Psoas muscle (tissue), 8 donors: ENCODE results near the gene DNASE1. TPM values are rescaled to one million over a fixed set of nuclear protein-coding genes. Genes with fewer than 3 reads are reported as not detected.

Source experiments
- ATAC-seq, 4 donors: fragments of 200-7000 bp; cut with Tn5 transposase; one replicate each; pipeline ENCODE4 v1.9.1; 2020; ENCODE audit warnings: moderate library complexity in 3 of 4, mild to moderate bottlenecking in 2 of 4
- DNase-seq, 2 donors: peaks; one replicate each; pipeline ENCODE4 v3.0.0-alpha.2; 2020
- H3K27ac ChIP-seq: fragments of 200-600 bp; one replicate; pipeline ENCODE4 v1.8.0; 2022
- H3K27me3 ChIP-seq, 3 donors: fragments of 200-600 bp in 1 of 3; one replicate each; pipeline versions ENCODE4 v1.6.1 to v1.8.0; 2013 to 2022; ENCODE audit warnings: low read length in 2 of 3, mild to moderate bottlenecking in 2 of 3, moderate library complexity in 1 of 3; ENCODE audit not compliant: insufficient read depth in 3 of 3
- H3K36me3 ChIP-seq, 2 donors: fragments of 200-600 bp in 1 of 2; one replicate each; pipeline versions ENCODE4 v1.6.1 to v1.8.0; 2013 to 2022; ENCODE audit warnings: low read depth in 1 of 2, mild to moderate bottlenecking in 1 of 2, moderate library complexity in 1 of 2; ENCODE audit not compliant: insufficient read depth in 1 of 2
- H3K4me1 ChIP-seq: fragments of 200-600 bp; one replicate; pipeline ENCODE4 v1.8.0; 2022
- H3K4me3 ChIP-seq: fragments of 200-600 bp; one replicate; pipeline ENCODE4 v1.8.0; 2022; ENCODE audit warnings: mild to moderate bottlenecking
- H3K9me3 ChIP-seq: fragments of 200-600 bp; one replicate; pipeline ENCODE4 v1.8.0; 2022
- CTCF ChIP-seq: fragments of 200-600 bp; IDR thresholded peaks from one replicate; pipeline ENCODE4 v1.8.0; 2022; ENCODE audit warnings: antibody characterized with exemption
- WGBS, 3 donors: extraction: QIAGEN DNeasy Blood & Tissue Kit; methylation state at CpG; one replicate each; pipeline versions ENCODE4 v1.1.6 to v1.1.7; 2013; 5-methylcytosine and 5-hydroxymethylcytosine counted together
- intact Hi-C, 2 donors: fragments of 100-400 bp; cut with DNase I; formaldehyde crosslinking; loops; one replicate each; pipeline versions ENCODE4 v1.11.0 to v1.14.2; 2022
- long read RNA-seq, 2 donors: library from polyadenylated mRNA; unstranded; transcript quantifications; one replicate each; pipeline ENCODE4 v2.0.0, GENCODE V29; 2021
- polyA plus RNA-seq, 3 donors: library from polyadenylated mRNA; stranded (reverse); fragments of 200-250 nt; gene quantifications; one replicate each; pipeline ENCODE4 v1.2.3, GENCODE V29; 2013
- total RNA-seq, 4 donors: library from RNA; stranded (reverse); fragmentation: NEBNext Ultra II Directional in 2 of 4; extraction: Animal tissue kit (Norgen Biotek cat#: 25700) in 2 of 4; gene quantifications; one replicate each; pipeline versions ENCODE4 v1.2.1 to v1.2.4, GENCODE V29; 2021 to 2023
- donor health status: healthy with polysubstance abuse.
- donor health status: DM: no; HTN: no; CAD: no; lungs with moderate emphysema.
- donor health status: Bipolar disorder and iron deficiency.
- donor health status: healthy.
- donor health status: DM: yes; HTN: yes; CAD: no.
- donor health status: DM: no; HTN: no; CAD: no.
- donor health status: DM: no; HTN: no; CAD: no.
- donor health status: DM: yes; HTN: yes; CAD: no.

DNASE1 gene
- total RNA-seq (1 to 10 TPM; 1.6 to 7.3 (median 2.6) TPM), polyA plus RNA-seq (1 to 10 TPM in 2 of 3 donors, under 1 TPM in 1; 0.46 to 5.4 (median 5.2) TPM)
- long read RNA-seq, donor 1, partial matches to known transcripts = 0 of 1 reads
- long read RNA-seq, donor 1, other reads (novel, unspliced or antisense) = 1 of 1 reads
- long read RNA-seq, donor 2, partial matches to known transcripts = 0 of 7 reads
- long read RNA-seq, donor 2, other reads (novel, unspliced or antisense) = 7 of 7 reads

- no peaks in the 10 kb centered on the region for H3K9me3 ChIP-seq
- intact Hi-C loops = no loop called here
- peak; percentile 51 to 76 (median 63) for ATAC-seq
These were observed at the start of gene DNASE1 for GRCh38 chr16:3654249-3654991. Gene DNASE1, plus strand, starts transcription at chr16:3654691. Its CDS starts 683 bp downstream, at chr16:3655374.

GRCh38 chr16:3606441-3606840 lies 48.0 kb upstream of the DNASE1 start:
- H3K27ac ChIP-seq = no peak overlapping the region
- no peaks in the 10 kb centered on the region for H3K9me3 ChIP-seq
- peaks cover 0 to 44% of the 10 kb centered on the region in 2 donors for H3K36me3 ChIP-seq
- H3K4me3 ChIP-seq = no peak overlapping the region
- peaks cover 7% of the 10 kb centered on the region for H3K4me1 ChIP-seq
- ATAC-seq = no peak
- TF ChIP-seq CTCF = no peak
- DNase-seq = no peak
- WGBS, 3 donors = 62 to 76% (median 67%) methylated on average over 11 of the region's 11 CpGs
- intact Hi-C loops = no loop called here
- H3K27me3 ChIP-seq = no peaks in the 10 kb centered on the region

More at GRCh38 chr16:3654249-3654991, at the start of gene DNASE1:
- H3K4me1 ChIP-seq = no peaks in the 10 kb centered on the region
- WGBS, 3 donors = 60 to 83% (median 73%) methylated on average over 14 of the region's 14 CpGs
- no peak within 1 kb of the TSS for H3K27ac ChIP-seq
- no peaks in the 10 kb centered on the region for H3K27me3 ChIP-seq
- H3K36me3 ChIP-seq = peaks cover 0 to 65% of the 10 kb centered on the region in 2 donors
- DNase-seq = peak; percentile 39 to 74
- H3K4me3 ChIP-seq = no peak within 1 kb of the TSS
- peak; percentile 53 for TF ChIP-seq CTCF

DNA sequence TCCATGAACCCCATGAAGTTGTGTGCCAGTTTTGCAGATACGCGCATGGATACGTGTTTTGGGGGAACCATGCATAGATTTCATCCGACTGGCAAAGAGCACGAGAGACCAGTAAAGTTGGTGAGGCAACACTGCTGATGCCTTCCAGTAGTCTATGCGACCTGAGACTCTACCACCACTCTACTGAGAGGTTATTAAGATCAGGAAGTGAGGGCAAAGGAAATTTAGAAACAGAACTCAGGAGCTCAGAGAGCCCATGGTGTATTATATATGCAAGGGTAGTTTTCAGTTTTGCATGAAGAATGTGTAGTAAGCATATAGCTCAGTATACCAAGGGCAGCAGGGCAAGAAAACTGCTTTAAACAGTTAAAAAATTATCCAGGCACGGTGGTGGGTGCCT lies 47.3 kb upstream of the DNASE1 start:
- no peak for DNase-seq
- ATAC-seq = no peak
- Histone ChIP-seq H3K27ac (no peak overlapping the region), H3K36me3 (peaks cover 0 to 37% of the 10 kb centered on the region in 2 donors), H3K4me3 (no peak overlapping the region), H3K27me3 (no peaks in the 10 kb centered on the region), H3K4me1 (peaks cover 7% of the 10 kb centered on the region), H3K9me3 (no peaks in the 10 kb centered on the region)
- intact Hi-C loops = no loop called here
- TF ChIP-seq CTCF = no peak
- 89 to 94% (median 94%) methylated on average over 7 of the region's 7 CpGs for WGBS, 3 donors

DNA sequence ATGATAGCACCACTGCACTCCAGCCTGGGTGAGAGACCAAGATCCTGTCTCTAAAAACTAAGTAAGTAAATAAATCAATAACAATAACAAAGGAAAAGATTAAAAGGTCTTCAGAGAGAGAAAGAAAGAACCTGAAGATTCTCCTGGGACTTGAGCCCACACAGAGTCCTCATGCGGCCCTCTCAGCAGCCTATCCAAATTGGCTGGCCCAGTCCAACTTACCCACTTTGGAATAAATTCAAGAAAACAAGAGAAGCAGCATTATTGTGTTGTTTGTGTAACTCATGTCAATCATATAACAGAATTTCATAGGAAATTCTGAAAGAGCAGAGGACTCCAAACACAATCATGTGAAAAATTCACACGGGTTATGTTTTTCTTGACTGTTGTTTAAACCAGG lies 46.9 kb upstream of the DNASE1 start:
- TF ChIP-seq CTCF = no peak
- no peaks in the 10 kb centered on the region for H3K9me3 ChIP-seq
- no peaks in the 10 kb centered on the region for H3K27me3 ChIP-seq
- DNase-seq (no peak), ATAC-seq (no peak)
- peaks cover 9% of the 10 kb centered on the region for H3K4me1 ChIP-seq
- intact Hi-C loops = no loop called here
- H3K4me3 ChIP-seq = no peak overlapping the region
- H3K36me3 ChIP-seq = peaks cover 0 to 32% of the 10 kb centered on the region in 2 donors
- 73 to 85% (median 79%) methylated on average over 2 of the region's 2 CpGs for WGBS, 3 donors
- no peak overlapping the region for H3K27ac ChIP-seq
